PC-3 (cell line): ENCODE data around the gene NOTCH1. TPM values are rescaled to one million over a fixed set of nuclear protein-coding genes. Genes with fewer than 3 reads are reported as not detected.
A peak's percentile ranks its signal among the peaks of the same experiment; 100 is the strongest.

Experiments
- ATAC-seq: fragments of 200-7000 bp; cut with Tn5 transposase; 2 replicates; pipeline ENCODE4 v1.9.1; 2020; ENCODE audit warnings: mild to moderate bottlenecking, moderate library complexity
- BruUV-seq: library from RNA; stranded (reverse); fragments of 400-500 nt; replicated peaks from 2 replicates; lab custom pipeline; 2021; lab: Mats Ljungman, UMichigan
- CTCF ChIA-PET: fragments of 300-600 bp; sonication (Branson Sonifier 250); formaldehyde crosslinking; loops from one replicate; lab custom pipeline; 2022; ENCODE audit warnings: antibody characterized with exemption; lab: Charles Lee
- POLR2A ChIA-PET: fragments of 300-600 bp; sonication (Branson Sonifier 250); formaldehyde crosslinking; loops from one replicate; lab custom pipeline; 2022; ENCODE audit warnings: antibody characterized with exemption; ENCODE audit not compliant: unreplicated experiment; lab: Charles Lee
- DNase-seq: peaks from one replicate; pipeline ENCODE4 v3.0.0-alpha.2; 2015
- H2AFZ ChIP-seq: fragments of 300-600 bp; sonication (generic); 2 replicates; pipeline ENCODE4 v1.6.0; 2016; ENCODE audit warnings: antibody characterized with exemption, low read length
- H3F3A ChIP-seq: fragments of 300-600 bp; sonication (generic); one replicate; pipeline ENCODE4 v1.6.0; 2017; ENCODE audit warnings: antibody characterized with exemption, low read length, control low read depth, mild to moderate bottlenecking; ENCODE audit not compliant: unreplicated experiment
- H3K27ac ChIP-seq: fragments of 300-600 bp; sonication (generic); 2 replicates; pipeline ENCODE4 v1.5.1; 2016; ENCODE audit warnings: mild to moderate bottlenecking, low read length
- H3K27me3 ChIP-seq: fragments of 300-600 bp; sonication (generic); 2 replicates; pipeline ENCODE4 v1.6.1; 2016; ENCODE audit warnings: low read length, mixed read lengths
- H3K36me3 ChIP-seq: fragments of 300-600 bp; sonication (generic); 2 replicates; pipeline ENCODE4 v1.6.1; 2016; ENCODE audit warnings: low read depth, mixed run types, low read length, mixed read lengths
- H3K4me1 ChIP-seq: fragments of 300-600 bp; sonication (generic); 2 replicates; pipeline ENCODE4 v1.5.1; 2016; ENCODE audit warnings: low read length; ENCODE audit not compliant: insufficient read depth
- H3K4me2 ChIP-seq: fragments of 300-600 bp; sonication (generic); 2 replicates; pipeline ENCODE4 v1.6.0; 2016; ENCODE audit warnings: low read length
- H3K4me3 ChIP-seq: fragments of 300-600 bp; sonication (generic); 2 replicates; pipeline ENCODE4 v1.5.1; 2016; ENCODE audit warnings: mild to moderate bottlenecking, low read length, mixed read lengths
- H3K79me2 ChIP-seq: fragments of 300-600 bp; sonication (generic); 2 replicates; pipeline ENCODE4 v1.6.1; 2017; ENCODE audit warnings: low read length, mixed read lengths
- H3K9ac ChIP-seq: fragments of 300-600 bp; sonication (generic); 2 replicates; pipeline ENCODE4 v1.6.0; 2016; ENCODE audit warnings: mild to moderate bottlenecking, low read length
- H3K9me2 ChIP-seq: fragments of 300-600 bp; sonication (generic); replicated peaks from 2 replicates; pipeline ENCODE4 v1.6.1; 2016; ENCODE audit warnings: mixed run types, low read length, mixed read lengths
- H3K9me3 ChIP-seq: fragments of 300-600 bp; sonication (generic); 2 replicates; pipeline ENCODE4 v1.6.1; 2016; ENCODE audit warnings: low read length, mixed read lengths
- H4K20me1 ChIP-seq: fragments of 300-600 bp; sonication (generic); 2 replicates; pipeline ENCODE4 v1.6.1; 2016; ENCODE audit warnings: low read length, mixed read lengths
- CTCF ChIP-seq: fragments of 300-600 bp; sonication (generic); conservative IDR thresholded peaks from 2 replicates; pipeline ENCODE4 v1.5.1; 2017; ENCODE audit warnings: antibody characterized with exemption, low read depth, mild to moderate bottlenecking, low read length
- EZH2 ChIP-seq: fragments of 300-600 bp; sonication (generic); IDR thresholded peaks from one replicate; pipeline ENCODE4 v1.6.1; 2017; ENCODE audit warnings: antibody characterized with exemption, mild to moderate bottlenecking, low read length; ENCODE audit not compliant: unreplicated experiment
- EZH2phosphoT487 ChIP-seq: fragments of 300-600 bp; sonication (generic); IDR thresholded peaks from 2 replicates; pipeline ENCODE4 v1.6.1; 2018; ENCODE audit warnings: mild to moderate bottlenecking, antibody characterized with exemption, low read length, borderline replicate concordance
- intact Hi-C: fragments of 100-400 bp; cut with micrococcal nuclease; formaldehyde crosslinking; loops from 2 replicates; pipeline ENCODE4 v1.9.0; 2023
- total RNA-seq: library from RNA; depleted of rRNA; stranded (reverse); fragments of >200 nt; gene quantifications from 2 replicates; pipeline ENCODE4 v1.2.3, GENCODE V29; 2014

The NOTCH1 gene
- total RNA-seq, 1 experiment from 2014 or later: 14.3 TPM

GRCh38 chr9:136539427-136540421, 6.1 kb downstream of the NOTCH1 start:
- Histone ChIP-seq H3K9ac (peak overlapping the region; percentile 50), H3K79me2 (peaks cover 18% of the 10 kb centered on the region)

GRCh38 chr9:136538599-136539426, 7.0 kb downstream of the NOTCH1 start:
- DNase-seq: no peak

More at GRCh38 chr9:136539427-136540421, 6.1 kb downstream of the NOTCH1 start:
- no peaks in the 10 kb centered on the region for H3K9me2 ChIP-seq
- no peaks in the 10 kb centered on the region for H3K27me3 ChIP-seq
- H4K20me1 ChIP-seq: 0 out of 2 replicates have a peak, but pooled peaks cover 7% of the 10 kb centered on the region
- H3K36me3 ChIP-seq: no peaks in the 10 kb centered on the region
- H2AFZ ChIP-seq: peak overlapping the region; percentile 68
- H3K9me3 ChIP-seq: no peaks in the 10 kb centered on the region
- TF ChIP-seq EZH2 (no peak), EZH2phosphoT487 (no peak), CTCF (no peak)
- H3K4me3 ChIP-seq: peak overlapping the region; percentile 23; the same call in 1 of the 2 replicates
- H3K4me1 ChIP-seq: peaks cover 25% of the 10 kb centered on the region
- ATAC-seq (peak; percentile 94), DNase-seq (peak; percentile 94)
- ChIA-PET POLR2A (no interaction called here), CTCF (no interaction called here)
- intact Hi-C loops: loop anchor here (10.0 kb wide), 1 partner anchor 55 kb away; the partner anchor contains the start of gene SEC16A
- BruUV-seq: TSS peak; percentile 92
- H3K27ac ChIP-seq: peak overlapping the region; percentile 74
- H3F3A ChIP-seq: no peaks in the 10 kb centered on the region
- peak overlapping the region; percentile 78 for H3K4me2 ChIP-seq

More at GRCh38 chr9:136538599-136539426, 7.0 kb downstream of the NOTCH1 start:
- Histone ChIP-seq H3K4me2 (peak overlapping the region; percentile 44; the same call in 1 of the 2 replicates), H4K20me1 (0 out of 2 replicates have a peak, but pooled peaks cover under 1% of the 10 kb centered on the region), H2AFZ (no peak overlapping the region), H3K79me2 (peaks cover 9% of the 10 kb centered on the region; the same call in 1 of the 2 replicates), H3K4me3 (no peak overlapping the region), H3K36me3 (no peaks in the 10 kb centered on the region), H3K9me2 (no peaks in the 10 kb centered on the region), H3K4me1 (peaks cover 18% of the 10 kb centered on the region), H3K9ac (no peak overlapping the region), H3K27ac (peak overlapping the region; percentile 47), H3K27me3 (no peaks in the 10 kb centered on the region), H3K9me3 (no peaks in the 10 kb centered on the region), H3F3A (no peaks in the 10 kb centered on the region)
- ChIA-PET CTCF (no interaction called here), POLR2A (no interaction called here)
- intact Hi-C loops: no loop called here
- BruUV-seq: no TSS peak
- no peak for ATAC-seq
- no peak for TF ChIP-seq EZH2phosphoT487
- TF ChIP-seq EZH2: no peak
- TF ChIP-seq CTCF: no peak
